HTR-8/SVneo (cell line): ENCODE measurements around the gene TMTC1.

Experiments used
- DNase-seq: peaks from one replicate; pipeline ENCODE4 v3.0.0; 2011; ENCODE audit warnings: low spot score, mixed read lengths; ENCODE audit not compliant: insufficient read length
- FAIRE-seq: peaks from 2 replicates; lab custom pipeline; 2011; peaks lifted over from hg19 to GRCh38; lab: Jason Lieb, UNC

Gene TMTC1

GRCh38 chr12:29510591-29511185, 273.1 kb downstream of the TMTC1 start:
- DNase-seq: no peak

GRCh38 chr12:29509503-29509902, 274.2 kb downstream of the TMTC1 start:
- FAIRE-seq: no peak
- no peak for DNase-seq

More at GRCh38 chr12:29510591-29511185, 273.1 kb downstream of the TMTC1 start:
- FAIRE-seq: no peak

GRCh38 chr12:29508949-29509348, 274.8 kb downstream of the TMTC1 start:
- no peak for DNase-seq
- no peak for FAIRE-seq

- no peak for FAIRE-seq
- no peak for DNase-seq
These were observed 278.6 kb downstream of the TMTC1 start for GRCh38 chr12:29505122-29505521.

- FAIRE-seq (no peak), DNase-seq (no peak)
These were observed 280.5 kb downstream of the TMTC1 start for GRCh38 chr12:29503283-29503682.

GRCh38 chr12:29499235-29499634, 284.5 kb downstream of the TMTC1 start:
- FAIRE-seq (no peak), DNase-seq (no peak)

- FAIRE-seq (no peak), DNase-seq (no peak)
These were observed 286.2 kb downstream of the TMTC1 start, which contains the start of gene OVCH1 for GRCh38 chr12:29497588-29497987. Gene OVCH1 (minus strand): TSS chr12:29497686. CDS start chr12:29497686, 0 bp downstream.

- DNase-seq (no peak), FAIRE-seq (no peak)
These were observed 290.9 kb downstream of the TMTC1 start for GRCh38 chr12:29492891-29493290.

- DNase-seq (no peak), FAIRE-seq (no peak)
These were observed 296.8 kb downstream of the TMTC1 start for GRCh38 chr12:29486972-29487371.

GRCh38 chr12:29463198-29463597, 320.5 kb downstream of the TMTC1 start:
- FAIRE-seq: no peak
- DNase-seq: no peak

- FAIRE-seq: no peak
These were observed 323.7 kb downstream of the TMTC1 start for GRCh38 chr12:29460082-29460481.

GRCh38 chr12:29455087-29455486, 328.7 kb downstream of the TMTC1 start:
- DNase-seq (no peak), FAIRE-seq (no peak)

More at GRCh38 chr12:29460082-29460481, 323.7 kb downstream of the TMTC1 start:
- DNase-seq: no peak

GRCh38 chr12:29451888-29452287, 331.9 kb downstream of the TMTC1 start:
- DNase-seq (no peak), FAIRE-seq (no peak)
